K562 (cell line): Measurements from ENCODE around the gene POLRMT. TPM values are rescaled to one million over a fixed set of nuclear protein-coding genes. Genes with fewer than 3 reads are reported as not detected.

Experiments
- ATAC-seq: fragments of 200-7000 bp; cut with Tn5 transposase; 3 replicates; pipeline ENCODE4 v1.9.1; 2020; ENCODE audit warnings: moderate library complexity
- BruUV-seq: library from RNA; stranded (reverse); fragments of 400-500 nt; replicated peaks from 2 replicates; lab custom pipeline; 2021; lab: Mats Ljungman, UMichigan
- CTCF ChIA-PET: fragments of 300-600 bp; formaldehyde crosslinking; extraction: SDS; loops from one replicate; lab custom pipeline; 2021; ENCODE audit warnings: low intra/inter-chr PET ratio; lab: Yijun Ruan, JAX
- POLR2A ChIA-PET: fragments of 300-600, 350-650 bp; sonication (Branson Sonifier 250); formaldehyde crosslinking; extraction: SDS; loops from one replicate; lab custom pipeline; 2021; ENCODE audit warnings: antibody characterized with exemption, inconsistent platforms; lab: Yijun Ruan, JAX
- DNase-seq, 4 experiments: peaks; one replicate each; pipeline versions ENCODE4 v3.0.0 to v3.0.0-alpha.2; 2011 to 2018; ENCODE audit warnings: low spot score in 3 of 4, mixed read lengths in 3 of 4; ENCODE audit errors: extremely low read depth in 1 of 4
- FAIRE-seq: peaks from 2 replicates; lab custom pipeline; 2011; peaks lifted over from hg19 to GRCh38; lab: Jason Lieb, UNC
- H2AFZ ChIP-seq: 2 replicates; pipeline ENCODE4 v1.6.0; 2011; ENCODE audit warnings: low read depth, low read length, control low read depth, inconsistent platforms
- H3K27ac ChIP-seq: fragments of 200-600 bp; 3 replicates; pipeline ENCODE4 v1.8.0; 2011; ENCODE audit warnings: low read depth, mild to moderate bottlenecking, control low read depth, inconsistent platforms, low read length, moderate library complexity, mixed read lengths; ENCODE audit errors: extremely low read depth
- H3K27me3 ChIP-seq, 2 experiments: fragments of 300-600 bp in 1 of 2; 2 replicates in 1 of 2; 3 replicates in 1 of 2; pipeline versions ENCODE4 v1.6.0 to v1.8.0; 2011; ENCODE audit warnings: inconsistent platforms in 2 of 2, low read length in 2 of 2, mild to moderate bottlenecking in 1 of 2, mixed read lengths in 1 of 2, moderate library complexity in 1 of 2; ENCODE audit not compliant: control insufficient read depth in 2 of 2, insufficient read depth in 2 of 2
- H3K36me3 ChIP-seq: fragments of 300-600 bp; 3 replicates; pipeline ENCODE4 v1.8.0; 2011; ENCODE audit warnings: mild to moderate bottlenecking, low read length, inconsistent platforms; ENCODE audit not compliant: control insufficient read depth, insufficient read depth
- H3K4me1 ChIP-seq, 2 experiments: fragments of 200-600 bp in 1 of 2; replicated peaks in 1 of 2; 2 replicates in 1 of 2; 3 replicates in 1 of 2; pipeline versions ENCODE4 v1.5.1 to v1.8.0; 2011; ENCODE audit warnings: inconsistent platforms in 2 of 2, low read length in 2 of 2, mild to moderate bottlenecking in 1 of 2, mixed read lengths in 1 of 2, moderate library complexity in 1 of 2; ENCODE audit not compliant: control insufficient read depth in 2 of 2, insufficient read depth in 2 of 2
- H3K4me2 ChIP-seq: 2 replicates; pipeline ENCODE4 v1.6.1; 2011; ENCODE audit warnings: low read length, control low read depth, inconsistent platforms, mixed read lengths; ENCODE audit not compliant: insufficient read depth
- H3K4me3 ChIP-seq: fragments of 200-600 bp; sonication (generic), shearing (Covaris generic); 2 replicates; pipeline ENCODE4 v1.5.1; 2016; ENCODE audit warnings: control low read depth, inconsistent platforms
- H3K79me2 ChIP-seq: fragments of 200-600 bp; 3 replicates; pipeline ENCODE4 v1.8.0; 2011; ENCODE audit warnings: low read length, inconsistent platforms; ENCODE audit not compliant: control insufficient read depth, insufficient read depth
- H3K9ac ChIP-seq, 2 experiments: 2 replicates each; pipeline versions ENCODE4 v1.6.0 to v1.6.1; 2011; ENCODE audit warnings: low read depth in 2 of 2, low read length in 2 of 2, control low read depth in 1 of 2, inconsistent platforms in 1 of 2, mild to moderate bottlenecking in 1 of 2, mixed read lengths in 1 of 2; ENCODE audit not compliant: insufficient read depth in 1 of 2
- H3K9me1 ChIP-seq: one replicate; pipeline ENCODE4 v1.6.0; 2011; ENCODE audit warnings: inconsistent platforms, mild to moderate bottlenecking, low read length, moderate library complexity; ENCODE audit not compliant: control insufficient read depth, insufficient read depth
- H3K9me3 ChIP-seq: replicated peaks from 2 replicates; pipeline ENCODE4 v1.5.1; 2011; ENCODE audit warnings: low read depth, low read length, inconsistent platforms; ENCODE audit not compliant: control insufficient read depth, insufficient read depth
- H4K20me1 ChIP-seq: replicated peaks from 2 replicates; pipeline ENCODE4 v1.6.1; 2011; ENCODE audit warnings: low read length, inconsistent platforms, mixed read lengths; ENCODE audit not compliant: control insufficient read depth, insufficient read depth
- PHF8 ChIP-seq: fragments of 200-600 bp; sonication (generic); IDR thresholded peaks from 2 replicates; pipeline ENCODE4 v1.6.1; 2012; ENCODE audit warnings: mixed run types, mild to moderate bottlenecking, inconsistent platforms, low read length, moderate library complexity, borderline replicate concordance
- POLR2G ChIP-seq: fragments of 200-400 bp; formaldehyde crosslinking; IDR thresholded peaks from 2 replicates; pipeline ENCODE4 v1.6.1; 2017; ENCODE audit warnings: low read depth, mild to moderate bottlenecking, antibody characterized with exemption, low read length, moderate library complexity
- YY1 ChIP-seq, 3 experiments: IDR thresholded peaks; 2 replicates each; pipeline ENCODE4 v1.6.1; 2011; ENCODE audit warnings: low read length in 2 of 3, mild to moderate bottlenecking in 2 of 3, moderate library complexity in 2 of 3, borderline replicate concordance in 1 of 3, control low read depth in 1 of 3, low read depth in 1 of 3; ENCODE audit not compliant: insufficient read depth in 3 of 3, insufficient replicate concordance in 2 of 3, control insufficient read depth in 1 of 3, insufficient read length in 1 of 3; ENCODE audit errors: extremely low read depth in 1 of 3
- WGBS: fragments of 100-300 bp; shearing (Covaris generic); methylation state at CpG from one replicate; pipeline ENCODE4 v1.1.6; 2016; ENCODE audit warnings: low coverage, mixed read lengths; ENCODE audit not compliant: insufficient coverage; ENCODE audit errors: missing lambda C conversion rate; 5-methylcytosine and 5-hydroxymethylcytosine counted together
- in situ Hi-C: fragments of 300-500 bp; cut with MboI; formaldehyde crosslinking; loops from 4 replicates; pipeline ENCODE4 v1.15.0; 2018; ENCODE audit warnings: inconsistent platforms, mixed read lengths
- intact Hi-C: fragments of 100-400 bp; cut with micrococcal nuclease; formaldehyde crosslinking; loops from 2 replicates; pipeline ENCODE4 v1.14.2; 2022
- polyA plus RNA-seq, 8 experiments: library from polyadenylated mRNA; depleted of rRNA in 4 of 8; stranded (reverse) in 5 of 8; unstranded in 3 of 8; fragments of >200 nt; fragmentation: Nextera tagmentation in 2 of 8; fragmentation: Illumina TruSeq in 1 of 8; extraction: Ambion mirVana in 2 of 8; extraction: Trizol in 1 of 8; gene quantifications; 2 replicates each; pipeline versions ENCODE4 v1.2.1 to v1.2.3, GENCODE V29; 2011 to 2014; ENCODE audit warnings: inconsistent platforms in 1 of 8, missing spikeins in 1 of 8
- total RNA-seq, 7 experiments: library from RNA; depleted of rRNA in 6 of 7; stranded (reverse); fragments of >200 nt in 6 of 7; fragmentation: Illumina TruSeq in 2 of 7; extraction: Trizol in 2 of 7; gene quantifications; 2 replicates each; pipeline versions ENCODE4 v1.2.1 to v1.2.3, GENCODE V29; 2011 to 2021; ENCODE audit warnings: low replicate concordance in 1 of 7

The POLRMT gene
- total and polyA plus RNA-seq, 9 of the 15 experiments (the other 6 are each of a cell fraction or from before 2014, with no cell fraction given), result 30.3 to 144 (median 68.0) TPM

DNA sequence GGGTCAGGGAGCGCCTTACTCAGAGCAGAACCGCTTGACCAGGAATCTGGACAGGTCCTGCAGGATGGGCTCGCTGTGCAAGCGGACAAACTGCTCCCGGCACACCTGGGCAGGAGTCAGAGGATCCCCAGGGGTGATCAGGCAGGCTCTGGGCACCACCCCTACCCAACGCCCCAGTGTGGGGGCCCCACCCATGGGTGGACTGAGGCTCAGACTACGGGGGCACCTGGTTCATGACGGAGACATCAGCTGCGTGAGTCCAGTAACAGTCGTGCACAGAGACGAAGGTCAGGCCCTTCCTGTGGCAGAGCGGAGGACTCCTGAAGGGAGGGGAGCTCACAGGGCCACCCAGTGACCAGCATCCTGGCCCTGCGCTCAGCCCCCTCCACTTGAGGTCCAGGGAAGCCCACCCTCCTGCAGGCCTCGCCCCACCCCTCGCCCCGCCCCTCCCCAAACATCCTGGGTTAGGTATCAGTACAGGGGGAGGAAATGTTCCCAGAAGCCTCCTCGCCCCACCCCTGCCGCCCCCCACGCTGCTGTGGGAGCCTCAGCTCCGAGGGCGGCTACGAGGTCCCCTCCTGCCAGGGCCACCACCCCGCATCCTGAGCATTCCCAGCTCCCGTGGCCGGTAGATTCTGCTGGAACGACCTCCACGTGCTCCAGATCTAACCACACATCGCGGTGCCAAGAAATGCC, 15.6 kb downstream of the POLRMT start:
- no TSS peak for BruUV-seq
- intact Hi-C loops (no loop called here), in situ Hi-C loops (no loop called here)
- TF ChIP-seq PHF8 (no peak), YY1 (IDR thresholded peaks at IDR 0.05; ENCODE audit: borderline replicate concordance in 1 of 3, control insufficient read depth in 1 of 3, extremely low read depth in 1 of 3, insufficient read depth in 3 of 3, insufficient read length in 1 of 3, insufficient replicate concordance in 2 of 3, low read depth in 1 of 3, low read length in 2 of 3) (no peak), POLR2G (0 out of 2 replicates have a peak, but pooled peaks have one; percentile 2)
- POLR2A ChIA-PET, result no interaction called here
- Histone ChIP-seq H3K27ac (no peak overlapping the region), H3K4me3 (no peak overlapping the region), H3K9ac (no peak overlapping the region), H2AFZ (no peak overlapping the region), H4K20me1 (no peaks in the 10 kb centered on the region), H3K27me3 (no peaks in the 10 kb centered on the region), H3K4me2 (no peak overlapping the region), H3K9me3 (no peaks in the 10 kb centered on the region; the same call in 1 of the 2 replicates), H3K4me1 (peaks cover 0 to 15% of the 10 kb centered on the region in 2 experiments; a peak in 2 of 5 replicates), H3K79me2 (no peaks in the 10 kb centered on the region), H3K9me1 (no peaks in the 10 kb centered on the region), H3K36me3 (peaks cover 73% of the 10 kb centered on the region; the same call in 2 of the 3 replicates)
- 97% methylated on average over 14 of the region's 29 CpGs for WGBS
- DNase-seq (no peak), FAIRE-seq (no peak), ATAC-seq (no peak)
- CTCF ChIA-PET, result no interaction called here
